Hepatocyte (in vitro differentiated cells): ENCODE data around the gene ZDHHC14.

Source experiments
- EZH2 ChIP-seq: fragments of 200-600 bp; sonication (generic); IDR thresholded peaks from 2 replicates; pipeline ENCODE4 v1.6.1; 2016; ENCODE audit warnings: antibody characterized with exemption, mild to moderate bottlenecking, borderline replicate concordance
- EZH2phosphoT487 ChIP-seq: fragments of 200-600 bp; sonication (generic); IDR thresholded peaks from one replicate; pipeline ENCODE4 v1.6.1; 2018; ENCODE audit warnings: antibody characterized with exemption, mild to moderate bottlenecking, low read depth, moderate library complexity; ENCODE audit not compliant: unreplicated experiment, severe bottlenecking
- TF ChIP-seq, protein P1 (sequence below): fragments of 200-600 bp; sonication (generic); IDR thresholded peaks from 2 replicates; pipeline ENCODE4 v1.5.1; 2016; ENCODE audit warnings: antibody characterized with exemption, mild to moderate bottlenecking; ENCODE audit not compliant: poor library complexity

DNA sequence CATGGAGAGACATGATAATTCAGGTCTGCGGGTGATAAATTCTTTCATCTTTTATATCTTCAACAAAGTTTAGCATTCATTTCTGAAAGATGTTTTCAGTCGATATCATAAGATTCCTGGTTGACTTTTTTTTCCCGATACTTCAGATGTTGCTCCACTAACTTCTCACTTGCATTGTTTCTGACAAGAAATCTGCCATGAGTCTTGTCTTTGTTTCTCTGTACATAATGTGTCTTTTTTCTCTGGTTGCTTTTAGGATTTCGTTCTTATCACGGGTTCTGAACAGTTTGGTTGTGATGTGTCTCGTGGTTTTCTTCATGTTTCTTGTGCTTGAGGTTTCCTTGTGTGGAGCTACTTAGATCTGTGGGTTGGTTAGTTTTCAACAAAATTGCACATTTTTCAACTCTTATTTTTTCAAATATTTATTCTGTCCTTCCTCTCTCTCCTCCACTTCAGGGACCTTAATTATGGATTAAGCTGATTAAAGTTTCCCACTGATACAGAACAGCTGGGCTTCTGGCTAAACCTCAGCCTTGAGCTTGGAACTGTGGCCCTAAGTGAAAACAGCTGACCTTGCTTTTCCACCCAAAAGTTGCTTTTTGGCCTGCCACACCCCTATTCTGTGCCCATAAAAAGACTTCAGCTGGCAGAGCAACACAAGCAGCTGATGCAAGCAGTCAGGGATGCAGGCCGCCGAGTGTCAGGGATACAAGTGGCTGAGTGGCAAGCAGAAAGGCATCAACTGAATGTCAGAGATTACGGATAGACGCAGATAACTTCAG lies 344.2 kb downstream of the ZDHHC14 start:
- TF ChIP-seq, protein P1, sequence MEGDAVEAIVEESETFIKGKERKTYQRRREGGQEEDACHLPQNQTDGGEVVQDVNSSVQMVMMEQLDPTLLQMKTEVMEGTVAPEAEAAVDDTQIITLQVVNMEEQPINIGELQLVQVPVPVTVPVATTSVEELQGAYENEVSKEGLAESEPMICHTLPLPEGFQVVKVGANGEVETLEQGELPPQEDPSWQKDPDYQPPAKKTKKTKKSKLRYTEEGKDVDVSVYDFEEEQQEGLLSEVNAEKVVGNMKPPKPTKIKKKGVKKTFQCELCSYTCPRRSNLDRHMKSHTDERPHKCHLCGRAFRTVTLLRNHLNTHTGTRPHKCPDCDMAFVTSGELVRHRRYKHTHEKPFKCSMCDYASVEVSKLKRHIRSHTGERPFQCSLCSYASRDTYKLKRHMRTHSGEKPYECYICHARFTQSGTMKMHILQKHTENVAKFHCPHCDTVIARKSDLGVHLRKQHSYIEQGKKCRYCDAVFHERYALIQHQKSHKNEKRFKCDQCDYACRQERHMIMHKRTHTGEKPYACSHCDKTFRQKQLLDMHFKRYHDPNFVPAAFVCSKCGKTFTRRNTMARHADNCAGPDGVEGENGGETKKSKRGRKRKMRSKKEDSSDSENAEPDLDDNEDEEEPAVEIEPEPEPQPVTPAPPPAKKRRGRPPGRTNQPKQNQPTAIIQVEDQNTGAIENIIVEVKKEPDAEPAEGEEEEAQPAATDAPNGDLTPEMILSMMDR = no peak
- TF ChIP-seq EZH2phosphoT487 (no peak), EZH2 (no peak)
